ENCODE results near the gene ARSA. TPM values are rescaled to one million over a fixed set of nuclear protein-coding genes. Genes with fewer than 3 reads are reported as not detected.

ARSA gene
- total and polyA plus RNA-seq, 4 donors: 6.8 to 28.0 (median 15.8) TPM

DNA sequence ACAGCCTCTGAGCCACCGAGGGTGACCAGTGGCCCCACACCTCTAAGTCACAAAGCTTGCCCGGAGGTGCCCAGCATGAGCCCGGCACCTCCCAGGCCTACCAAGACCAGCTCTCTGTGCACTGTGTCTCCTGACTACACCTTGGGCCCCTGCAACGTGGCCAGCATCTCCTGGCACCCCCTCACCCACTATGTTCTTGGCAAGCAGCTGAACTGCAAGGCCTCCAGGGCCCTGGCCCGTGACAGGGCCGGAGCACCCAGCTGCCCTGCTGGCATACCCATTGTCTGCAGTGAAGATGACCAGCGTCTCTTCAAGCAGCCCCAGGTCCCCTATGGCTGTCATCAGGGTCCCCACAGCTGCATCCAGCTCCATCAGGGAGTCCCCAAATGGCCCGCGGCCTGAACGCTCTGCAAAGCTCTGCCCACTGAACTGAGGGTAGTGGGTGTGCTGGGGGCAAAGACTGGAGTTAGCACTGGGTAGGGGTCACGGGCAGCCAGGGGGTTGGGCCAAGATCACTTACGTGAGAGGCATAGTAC lies 1.6 kb downstream of the ARSA start:
- DNase-seq (ENCODE audit: low spot score): no peak
- Histone ChIP-seq H3K9ac (ENCODE audit: low read depth in 1 of 2, low read length in 2 of 2) (no peak overlapping the region), H3K4me1 (ENCODE audit: control insufficient read depth in 4 of 4, insufficient read depth in 4 of 4, low read length in 3 of 4) (peaks cover 10 to 54% (median 26%) of the 10 kb centered on the region in 4 donors), H3K27me3 (ENCODE audit: control insufficient read depth in 4 of 4, insufficient read depth in 4 of 4, low read length in 3 of 4) (no peaks in the 10 kb centered on the region), H3K36me3 (ENCODE audit: control insufficient read depth in 4 of 4, insufficient read depth in 3 of 4, low read depth in 1 of 4, low read length in 3 of 4) (no peaks in the 10 kb centered on the region), H3K4me3 (ENCODE audit: low read depth in 1 of 3, low read length in 3 of 3) (no peak overlapping the region), H3K27ac (ENCODE audit: low read depth in 1 of 2, low read length in 2 of 2) (no peak overlapping the region), H3K9me3 (ENCODE audit: control insufficient read depth in 4 of 4, low read length in 3 of 4) (no peaks in the 10 kb centered on the region)
- TF ChIP-seq TAF1 (conservative IDR thresholded peaks at IDR 0.05) (no peak), GABPA (IDR thresholded peaks at IDR 0.05 in 1 of 2, conservative IDR thresholded peaks at IDR 0.05 in 1 of 2) (no peak), NR2F2 (IDR thresholded peaks at IDR 0.05) (no peak)
- TF ChIP-seq, protein P1, sequence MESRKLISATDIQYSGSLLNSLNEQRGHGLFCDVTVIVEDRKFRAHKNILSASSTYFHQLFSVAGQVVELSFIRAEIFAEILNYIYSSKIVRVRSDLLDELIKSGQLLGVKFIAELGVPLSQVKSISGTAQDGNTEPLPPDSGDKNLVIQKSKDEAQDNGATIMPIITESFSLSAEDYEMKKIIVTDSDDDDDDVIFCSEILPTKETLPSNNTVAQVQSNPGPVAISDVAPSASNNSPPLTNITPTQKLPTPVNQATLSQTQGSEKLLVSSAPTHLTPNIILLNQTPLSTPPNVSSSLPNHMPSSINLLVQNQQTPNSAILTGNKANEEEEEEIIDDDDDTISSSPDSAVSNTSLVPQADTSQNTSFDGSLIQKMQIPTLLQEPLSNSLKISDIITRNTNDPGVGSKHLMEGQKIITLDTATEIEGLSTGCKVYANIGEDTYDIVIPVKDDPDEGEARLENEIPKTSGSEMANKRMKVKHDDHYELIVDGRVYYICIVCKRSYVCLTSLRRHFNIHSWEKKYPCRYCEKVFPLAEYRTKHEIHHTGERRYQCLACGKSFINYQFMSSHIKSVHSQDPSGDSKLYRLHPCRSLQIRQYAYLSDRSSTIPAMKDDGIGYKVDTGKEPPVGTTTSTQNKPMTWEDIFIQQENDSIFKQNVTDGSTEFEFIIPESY (IDR thresholded peaks at IDR 0.05): no peak
- TF ChIP-seq, protein P2, sequence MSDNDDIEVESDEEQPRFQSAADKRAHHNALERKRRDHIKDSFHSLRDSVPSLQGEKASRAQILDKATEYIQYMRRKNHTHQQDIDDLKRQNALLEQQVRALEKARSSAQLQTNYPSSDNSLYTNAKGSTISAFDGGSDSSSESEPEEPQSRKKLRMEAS (IDR thresholded peaks at IDR 0.05): no peak
- TF ChIP-seq, protein P3, sequence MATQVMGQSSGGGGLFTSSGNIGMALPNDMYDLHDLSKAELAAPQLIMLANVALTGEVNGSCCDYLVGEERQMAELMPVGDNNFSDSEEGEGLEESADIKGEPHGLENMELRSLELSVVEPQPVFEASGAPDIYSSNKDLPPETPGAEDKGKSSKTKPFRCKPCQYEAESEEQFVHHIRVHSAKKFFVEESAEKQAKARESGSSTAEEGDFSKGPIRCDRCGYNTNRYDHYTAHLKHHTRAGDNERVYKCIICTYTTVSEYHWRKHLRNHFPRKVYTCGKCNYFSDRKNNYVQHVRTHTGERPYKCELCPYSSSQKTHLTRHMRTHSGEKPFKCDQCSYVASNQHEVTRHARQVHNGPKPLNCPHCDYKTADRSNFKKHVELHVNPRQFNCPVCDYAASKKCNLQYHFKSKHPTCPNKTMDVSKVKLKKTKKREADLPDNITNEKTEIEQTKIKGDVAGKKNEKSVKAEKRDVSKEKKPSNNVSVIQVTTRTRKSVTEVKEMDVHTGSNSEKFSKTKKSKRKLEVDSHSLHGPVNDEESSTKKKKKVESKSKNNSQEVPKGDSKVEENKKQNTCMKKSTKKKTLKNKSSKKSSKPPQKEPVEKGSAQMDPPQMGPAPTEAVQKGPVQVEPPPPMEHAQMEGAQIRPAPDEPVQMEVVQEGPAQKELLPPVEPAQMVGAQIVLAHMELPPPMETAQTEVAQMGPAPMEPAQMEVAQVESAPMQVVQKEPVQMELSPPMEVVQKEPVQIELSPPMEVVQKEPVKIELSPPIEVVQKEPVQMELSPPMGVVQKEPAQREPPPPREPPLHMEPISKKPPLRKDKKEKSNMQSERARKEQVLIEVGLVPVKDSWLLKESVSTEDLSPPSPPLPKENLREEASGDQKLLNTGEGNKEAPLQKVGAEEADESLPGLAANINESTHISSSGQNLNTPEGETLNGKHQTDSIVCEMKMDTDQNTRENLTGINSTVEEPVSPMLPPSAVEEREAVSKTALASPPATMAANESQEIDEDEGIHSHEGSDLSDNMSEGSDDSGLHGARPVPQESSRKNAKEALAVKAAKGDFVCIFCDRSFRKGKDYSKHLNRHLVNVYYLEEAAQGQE (IDR thresholded peaks at IDR 0.05): no peak
- TF ChIP-seq, protein P4, sequence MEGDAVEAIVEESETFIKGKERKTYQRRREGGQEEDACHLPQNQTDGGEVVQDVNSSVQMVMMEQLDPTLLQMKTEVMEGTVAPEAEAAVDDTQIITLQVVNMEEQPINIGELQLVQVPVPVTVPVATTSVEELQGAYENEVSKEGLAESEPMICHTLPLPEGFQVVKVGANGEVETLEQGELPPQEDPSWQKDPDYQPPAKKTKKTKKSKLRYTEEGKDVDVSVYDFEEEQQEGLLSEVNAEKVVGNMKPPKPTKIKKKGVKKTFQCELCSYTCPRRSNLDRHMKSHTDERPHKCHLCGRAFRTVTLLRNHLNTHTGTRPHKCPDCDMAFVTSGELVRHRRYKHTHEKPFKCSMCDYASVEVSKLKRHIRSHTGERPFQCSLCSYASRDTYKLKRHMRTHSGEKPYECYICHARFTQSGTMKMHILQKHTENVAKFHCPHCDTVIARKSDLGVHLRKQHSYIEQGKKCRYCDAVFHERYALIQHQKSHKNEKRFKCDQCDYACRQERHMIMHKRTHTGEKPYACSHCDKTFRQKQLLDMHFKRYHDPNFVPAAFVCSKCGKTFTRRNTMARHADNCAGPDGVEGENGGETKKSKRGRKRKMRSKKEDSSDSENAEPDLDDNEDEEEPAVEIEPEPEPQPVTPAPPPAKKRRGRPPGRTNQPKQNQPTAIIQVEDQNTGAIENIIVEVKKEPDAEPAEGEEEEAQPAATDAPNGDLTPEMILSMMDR (IDR thresholded peaks at IDR 0.05; ENCODE audit: low read depth, low read length, missing input control): no peak
- WGBS: 91% methylated on average over 12 of the region's 12 CpGs

DNA sequence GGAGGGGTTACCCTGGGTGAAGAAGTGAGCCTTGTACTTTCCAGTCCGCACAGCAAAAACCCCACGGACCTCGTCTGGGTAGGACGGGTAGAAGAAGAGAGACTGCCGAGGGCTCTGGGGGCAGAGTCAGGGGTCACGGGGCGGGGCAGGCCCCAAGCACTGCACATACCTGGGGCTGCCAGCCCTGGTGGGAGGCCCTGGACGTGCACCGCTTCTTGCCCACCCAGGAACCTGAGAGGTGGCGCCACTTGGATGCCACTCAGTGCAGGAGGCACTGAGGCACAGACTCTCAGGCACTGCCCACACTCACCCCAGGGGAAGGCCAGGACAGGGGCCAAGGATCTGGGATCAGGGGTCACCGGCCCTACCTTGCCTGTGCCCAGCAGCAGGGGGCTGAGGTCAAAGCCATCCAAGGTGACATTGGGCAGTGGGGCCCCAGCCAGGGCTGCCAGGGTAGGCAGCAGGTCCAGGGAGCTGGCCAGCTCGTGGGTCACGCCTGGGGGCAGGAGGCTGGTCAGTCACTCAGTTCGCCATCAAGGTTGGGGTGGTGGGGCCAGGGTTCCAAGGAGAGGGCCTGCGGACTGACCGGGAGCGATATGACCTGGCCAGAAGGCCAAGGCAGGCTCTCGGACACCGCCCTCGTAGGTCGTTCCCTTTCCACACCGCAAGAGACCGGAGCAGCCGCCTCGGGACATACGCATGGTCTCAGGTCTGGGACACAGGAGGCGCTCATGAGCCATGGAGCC lies 2.2 kb downstream of the ARSA start:
- DNase-seq (ENCODE audit: low spot score): no peak
- H3K4me1 ChIP-seq (ENCODE audit: control insufficient read depth in 4 of 4, insufficient read depth in 4 of 4, low read length in 3 of 4): peaks cover 11 to 60% (median 32%) of the 10 kb centered on the region in 4 donors
- no peak overlapping the region for H3K27ac ChIP-seq (ENCODE audit: low read depth in 1 of 2, low read length in 2 of 2)
- WGBS: 90% methylated on average over 27 of the region's 27 CpGs
- H3K9ac ChIP-seq (ENCODE audit: low read depth in 1 of 2, low read length in 2 of 2): no peak overlapping the region
- TF ChIP-seq EGR1 (IDR thresholded peaks at IDR 0.05; ENCODE audit: low read depth in 2 of 2) (no peak), RAD21 (IDR thresholded peaks at IDR 0.05) (peak in 1 of 2 donors; percentile 41)
- H3K4me3 ChIP-seq (ENCODE audit: low read depth in 1 of 3, low read length in 3 of 3): no peak overlapping the region
- H3K36me3 ChIP-seq (ENCODE audit: control insufficient read depth in 4 of 4, insufficient read depth in 3 of 4, low read depth in 1 of 4, low read length in 3 of 4): no peaks in the 10 kb centered on the region
- H3K9me3 ChIP-seq (ENCODE audit: control insufficient read depth in 4 of 4, low read length in 3 of 4): no peaks in the 10 kb centered on the region
- H3K27me3 ChIP-seq (ENCODE audit: control insufficient read depth in 4 of 4, insufficient read depth in 4 of 4, low read length in 3 of 4): no peaks in the 10 kb centered on the region
